TTC549 (cell line): ENCODE measurements around the gene CCDC158.

Source experiments
- FAIRE-seq: peaks from 2 replicates; lab custom pipeline; 2012; peaks lifted over from hg19 to GRCh38; lab: Jason Lieb, UNC

Gene CCDC158

DNA sequence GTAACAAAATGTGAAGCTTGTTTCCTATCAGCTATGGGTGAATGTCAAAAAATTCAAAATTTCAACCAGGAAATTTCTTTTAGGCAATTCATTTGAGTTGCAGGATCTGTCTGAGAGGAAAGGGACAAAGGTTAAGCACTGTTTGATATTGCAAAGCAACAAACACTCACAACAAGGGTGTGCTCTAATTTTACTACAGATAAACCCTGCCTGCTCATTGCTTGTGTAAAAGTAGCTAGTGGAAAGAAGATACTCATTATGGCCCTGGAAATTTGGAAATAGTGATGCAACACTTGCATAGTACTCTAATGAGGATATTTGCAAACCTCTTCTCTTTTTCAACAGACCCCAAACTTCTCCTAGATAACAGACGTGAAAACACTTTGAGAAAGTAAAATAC, 142.4 kb downstream of the CCDC158 start:
- no peak for FAIRE-seq

DNA sequence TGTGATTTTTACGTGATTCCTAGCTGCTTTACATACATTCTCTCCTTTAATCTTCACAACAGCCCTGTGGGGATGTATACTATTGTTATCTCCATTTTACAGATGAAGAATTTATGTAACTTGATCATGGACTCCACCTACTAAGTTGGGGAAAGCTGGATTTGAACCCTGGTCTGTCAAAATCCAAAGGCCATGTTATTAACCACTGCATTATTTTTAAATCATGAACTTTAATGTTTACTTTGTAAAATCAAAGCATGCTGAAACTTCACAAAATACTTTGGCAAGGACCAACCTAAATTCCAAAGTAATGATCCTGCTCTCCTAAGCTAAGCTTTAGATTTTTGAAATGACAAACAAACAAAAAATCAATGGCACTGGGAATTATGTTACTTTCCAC, 143.3 kb downstream of the CCDC158 start:
- no peak for FAIRE-seq

DNA sequence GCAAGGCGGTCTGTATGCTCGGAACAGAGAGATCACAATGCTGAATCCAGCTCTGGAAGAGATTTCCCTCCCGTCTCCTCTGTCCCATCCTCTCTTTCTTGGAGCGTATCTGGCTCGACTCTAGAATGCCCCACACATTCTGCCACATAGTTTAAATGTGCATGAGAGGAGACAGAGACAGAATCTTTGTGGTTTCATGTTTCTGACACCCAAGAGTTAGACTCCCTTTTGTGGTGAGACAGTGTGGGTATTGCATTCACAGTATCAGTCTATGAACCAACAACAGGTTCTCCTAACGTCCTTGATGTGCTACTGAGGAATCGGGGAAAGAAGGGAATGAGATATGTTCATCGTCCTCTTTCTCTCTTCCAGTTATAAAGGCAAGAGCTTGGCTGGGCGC, 144.1 kb downstream of the CCDC158 start:
- FAIRE-seq = no peak

DNA sequence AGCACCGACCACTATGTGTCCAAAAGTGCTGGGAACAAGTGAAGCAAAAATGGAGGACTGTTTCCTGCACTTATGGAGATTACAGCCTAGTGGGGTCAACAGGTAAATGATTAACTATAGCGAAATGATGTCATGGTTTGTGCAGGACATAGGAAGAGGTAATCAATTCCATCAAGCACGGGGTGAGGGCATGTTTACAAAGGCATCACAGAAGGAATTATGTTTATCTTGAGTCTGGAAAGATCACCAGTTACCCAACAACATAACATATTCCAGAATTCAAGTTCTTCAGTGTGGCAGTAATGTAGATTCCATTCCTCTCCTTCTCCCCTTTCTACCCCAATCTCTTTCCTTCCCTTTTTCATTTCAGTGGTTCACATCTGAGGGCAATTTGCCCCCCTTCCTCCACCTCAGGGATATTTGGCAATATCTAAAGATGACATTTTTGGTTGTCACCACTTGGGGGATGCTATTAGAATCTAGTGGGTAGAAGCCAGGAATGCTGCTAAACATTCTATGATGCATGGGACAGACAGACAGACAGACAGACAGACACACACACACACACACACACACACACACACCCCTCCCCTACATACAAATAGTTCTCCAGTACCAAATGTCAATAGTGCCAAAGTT, 145.3 kb downstream of the CCDC158 start:
- no peak for FAIRE-seq

DNA sequence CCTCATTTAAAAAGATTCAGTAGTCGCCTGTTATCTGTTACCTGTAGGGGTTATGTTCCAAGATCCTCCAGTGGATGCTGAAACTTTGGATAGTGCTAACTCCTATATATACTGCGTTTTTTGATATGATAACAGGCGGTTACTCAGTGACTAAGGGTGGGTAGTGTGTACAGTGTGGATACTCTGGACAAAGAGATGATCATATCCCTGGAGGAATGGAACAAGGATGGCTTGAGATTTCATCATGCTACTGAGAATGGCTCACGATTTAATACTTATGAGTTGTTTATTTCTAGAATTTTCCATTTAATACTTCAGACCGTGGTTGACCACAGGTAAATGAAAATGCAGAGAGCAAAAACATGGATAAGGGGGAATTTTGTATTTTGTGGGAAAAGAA, 147.9 kb downstream of the CCDC158 start:
- FAIRE-seq = no peak

DNA sequence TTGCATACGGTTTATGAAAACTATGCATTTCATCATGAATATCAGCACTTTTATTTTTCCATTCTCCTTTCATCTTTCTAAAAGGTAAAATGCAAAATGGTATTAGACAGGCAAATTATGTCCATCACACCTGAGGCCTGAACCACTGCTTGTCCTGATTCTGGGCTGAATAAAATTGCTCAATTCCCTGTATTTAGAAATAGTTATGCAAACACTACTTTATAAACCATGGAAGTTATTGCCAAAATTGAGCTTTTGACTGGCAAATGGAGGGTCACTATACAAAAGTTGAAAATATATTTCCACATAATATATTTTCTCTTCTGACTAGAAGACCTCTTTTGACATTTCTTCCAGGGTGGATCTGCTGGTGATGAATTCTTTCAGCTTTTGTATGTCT, 148.4 kb downstream of the CCDC158 start:
- no peak for FAIRE-seq

DNA sequence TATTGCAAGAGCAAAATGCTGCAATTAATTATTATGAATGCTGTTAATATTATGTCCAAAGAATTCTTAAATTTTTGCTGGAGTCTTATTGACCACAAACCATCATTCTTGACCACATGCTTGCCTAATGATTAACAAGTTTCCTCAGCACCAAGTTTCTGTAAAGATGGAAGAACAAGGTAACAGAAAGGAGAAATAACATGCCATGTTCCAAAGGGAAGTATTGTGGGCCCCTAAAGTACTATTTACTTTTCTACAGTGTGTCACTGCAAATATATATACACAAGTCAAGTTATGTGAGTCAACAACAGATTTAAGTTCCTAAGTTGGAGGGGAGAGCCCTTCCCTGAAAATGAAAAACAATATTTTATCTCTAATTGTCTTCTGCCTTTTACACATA, 148.9 kb downstream of the CCDC158 start:
- no peak for FAIRE-seq

DNA sequence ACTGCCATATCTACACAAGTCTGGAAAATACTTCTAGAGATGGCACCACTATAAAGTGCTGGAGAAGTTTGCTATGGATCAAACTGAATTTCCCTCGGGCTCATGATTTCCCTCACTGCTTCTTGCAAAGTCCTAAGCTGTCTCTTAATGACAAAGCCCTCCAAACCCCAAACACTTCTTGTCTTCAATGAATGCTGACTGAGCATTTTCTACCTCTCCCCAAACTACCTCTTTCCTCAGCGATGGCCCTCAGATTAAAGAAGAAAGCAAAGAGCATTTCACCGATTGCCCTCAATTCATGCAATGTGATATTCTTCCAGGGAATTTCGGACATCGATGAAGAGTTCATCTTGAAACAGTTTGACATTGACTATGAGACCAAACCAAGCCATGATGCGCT, 149.7 kb downstream of the CCDC158 start:
- FAIRE-seq = no peak

DNA sequence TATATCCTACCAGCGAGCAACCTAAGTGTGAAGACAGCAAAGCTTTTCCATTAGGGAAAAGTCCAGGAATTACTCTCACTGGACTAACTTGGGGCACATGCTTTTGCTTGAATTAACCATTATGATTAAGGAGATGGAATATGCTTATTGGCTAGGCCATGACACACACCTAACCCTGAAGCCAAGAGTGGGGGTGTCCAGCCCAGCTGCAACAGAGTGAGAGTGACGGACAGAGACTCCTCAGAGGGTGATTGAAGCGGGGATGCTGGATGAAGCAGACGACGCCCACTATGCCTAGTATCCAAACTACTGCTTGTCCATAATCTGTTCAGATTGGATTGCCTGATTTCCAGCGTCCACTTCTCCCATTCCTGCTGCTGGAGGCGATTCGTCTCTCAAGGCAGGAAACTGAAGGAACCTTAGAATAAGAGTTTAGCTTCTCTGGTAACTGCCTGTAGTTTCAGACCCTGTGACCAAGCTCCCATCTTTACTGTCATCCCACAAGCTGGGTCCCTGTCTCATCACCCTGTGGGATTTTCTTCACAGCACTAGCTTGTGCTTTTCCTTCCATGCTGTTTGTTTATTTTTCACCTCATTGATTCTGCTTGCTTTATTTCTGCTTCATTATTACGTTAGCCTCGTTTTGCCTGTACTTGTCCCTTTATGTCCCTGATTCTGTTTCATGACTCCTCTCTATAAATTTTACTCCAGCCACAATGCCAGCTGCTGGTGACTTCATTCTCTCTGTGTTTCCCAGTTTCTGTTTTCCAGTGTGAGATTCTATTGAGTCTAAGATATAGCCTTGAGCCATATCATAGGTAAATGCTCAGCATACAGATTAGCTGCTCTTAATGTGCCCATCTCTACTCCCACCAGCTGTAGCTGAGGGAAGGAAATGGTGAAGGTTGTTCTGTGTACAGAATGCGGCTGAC, 150.4 kb downstream of the CCDC158 start:
- no peak for FAIRE-seq

DNA sequence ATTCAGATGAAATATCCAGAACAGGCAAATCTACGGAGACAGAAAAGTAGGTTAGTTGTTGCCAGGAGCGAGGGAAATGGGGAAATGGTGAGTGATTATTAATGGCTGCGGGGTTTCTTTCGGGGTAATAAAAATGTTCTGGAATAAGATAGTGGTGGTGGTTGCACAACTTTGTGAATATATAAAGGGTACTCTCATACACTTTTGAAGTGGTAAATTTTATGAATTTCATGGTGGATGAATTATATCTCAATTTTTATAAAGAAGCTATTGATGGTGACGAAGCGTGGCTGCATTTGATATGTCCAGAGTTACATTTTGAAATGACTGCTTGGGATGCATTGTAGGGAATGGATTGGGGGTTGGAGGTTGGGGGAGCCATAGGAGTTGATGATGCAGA, 153.1 kb downstream of the CCDC158 start:
- FAIRE-seq = no peak

DNA sequence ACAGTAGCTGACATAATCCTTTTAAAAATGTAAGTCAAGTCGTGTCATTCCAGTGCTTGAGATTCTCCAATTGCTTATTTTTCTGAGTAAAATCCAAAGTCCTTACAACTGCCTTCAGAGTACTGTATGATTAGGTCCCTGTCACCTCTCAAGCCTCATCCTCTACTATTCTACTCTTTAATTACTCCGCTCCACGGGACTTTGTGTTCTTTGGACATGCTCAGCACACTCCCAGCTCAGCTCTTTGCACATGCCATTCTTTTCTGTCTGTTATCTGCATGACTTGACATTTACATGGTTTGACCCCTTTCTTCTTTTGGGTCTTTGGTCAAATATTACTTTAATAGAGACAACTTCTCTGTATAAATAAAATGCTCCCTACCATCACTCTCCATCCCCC, 154.3 kb downstream of the CCDC158 start:
- FAIRE-seq = no peak

DNA sequence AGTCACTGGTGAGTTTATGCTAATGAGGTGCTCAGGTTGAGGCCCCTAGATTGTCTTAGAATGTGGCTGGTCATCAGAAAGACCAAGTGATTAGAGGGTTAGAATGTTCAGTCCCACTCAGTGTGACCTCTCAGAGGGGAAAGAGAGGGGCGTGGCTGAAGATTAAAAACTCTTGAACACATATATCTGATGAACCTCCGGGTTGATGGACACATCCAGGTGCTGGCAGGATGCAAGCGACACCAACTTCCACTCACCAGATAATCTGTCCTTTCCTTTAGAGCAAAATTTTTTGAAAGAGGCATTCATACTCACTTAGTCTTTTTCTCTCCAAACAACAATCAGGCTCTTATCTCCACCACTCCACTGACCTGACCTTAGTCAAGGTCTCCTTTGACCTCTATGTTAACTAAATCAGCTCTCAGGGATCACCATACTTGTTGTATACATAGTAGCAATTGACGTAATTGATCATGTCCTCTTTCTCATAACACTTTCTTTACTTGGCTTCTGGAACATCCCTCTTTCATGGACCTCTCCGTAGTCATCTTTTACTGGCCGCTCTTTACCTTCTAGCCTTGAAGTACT, 155.2 kb downstream of the CCDC158 start:
- FAIRE-seq = no peak
